Left renal cortex interstitium (tissue), 4 donors: ENCODE measurements around the gene PSAT1. TPM values are rescaled to one million over a fixed set of nuclear protein-coding genes. Genes with fewer than 3 reads are reported as not detected.

Experiments
- DNase-seq, 4 donors: peaks; one replicate each; pipeline ENCODE4 v3.0.0-alpha.2; 2013; ENCODE audit warnings: low read depth in 4 of 4, low spot score in 2 of 4, missing footprints in 1 of 4
- polyA plus RNA-seq, 4 donors: library from polyadenylated mRNA; unstranded; fragments of 120-200 nt; gene quantifications; one replicate each; pipeline ENCODE4 v1.2.1, GENCODE V29; 2013; ENCODE audit not compliant: insufficient read length in 4 of 4

PSAT1 gene
- polyA plus RNA-seq, 4 donors = 62.5 to 76.1 (median 63.1) TPM

DNA sequence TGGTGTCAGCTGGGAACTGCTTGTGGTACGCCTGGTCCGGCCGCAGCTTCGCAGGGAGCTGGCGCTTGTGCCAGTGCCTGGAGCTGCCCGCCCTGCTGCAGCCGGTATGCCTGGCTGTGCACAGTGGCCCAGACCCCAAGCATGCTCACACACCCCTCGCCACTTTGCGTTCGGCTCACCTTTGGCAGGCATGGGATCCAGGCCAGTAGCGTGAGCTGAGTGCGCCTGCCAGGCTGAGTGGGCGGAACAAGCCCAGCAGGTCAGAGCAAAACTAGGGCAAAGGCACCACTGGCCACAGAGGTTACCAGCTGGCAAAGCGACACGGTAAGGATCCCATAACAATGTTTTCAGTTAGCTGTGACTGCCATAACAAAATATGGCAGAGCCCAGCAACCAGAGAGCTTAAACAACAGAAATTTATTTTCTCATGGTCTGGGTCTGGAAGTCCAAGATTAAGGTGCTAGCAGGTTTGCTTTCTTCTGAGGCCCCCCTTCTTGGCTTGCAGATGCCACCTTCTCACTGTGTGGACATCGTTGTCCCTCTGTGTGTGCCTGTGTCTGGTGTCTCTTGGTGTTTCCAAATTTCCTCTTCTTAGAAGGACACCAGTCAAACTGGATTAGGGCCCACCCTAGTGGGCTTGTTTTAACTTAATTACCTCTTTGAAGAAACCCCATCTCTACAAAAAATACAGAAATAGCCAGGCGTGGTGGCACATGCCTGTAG is 61.6 kb downstream of the PSAT1 start:
- DNase-seq = no peak

DNA sequence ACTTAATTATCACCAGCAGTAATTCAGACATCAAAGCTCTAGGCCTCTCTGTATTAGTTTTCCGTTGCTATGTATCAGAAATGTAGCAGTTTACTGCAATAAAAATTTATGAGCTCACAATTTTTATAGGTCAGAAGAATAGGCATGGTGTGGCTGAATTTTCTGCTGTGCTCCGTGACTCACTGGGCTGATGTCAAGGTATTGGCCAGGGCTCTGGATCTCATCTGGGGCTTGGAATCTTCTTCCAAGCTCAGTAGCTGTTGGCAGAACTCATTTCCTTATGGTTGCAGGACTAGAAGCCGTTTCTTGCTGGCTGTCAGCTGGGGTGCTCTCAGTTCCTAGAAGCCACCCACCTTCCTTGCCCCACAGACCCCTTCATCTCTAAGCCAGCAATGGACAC is 66.3 kb downstream of the PSAT1 start:
- no peak for DNase-seq

DNA sequence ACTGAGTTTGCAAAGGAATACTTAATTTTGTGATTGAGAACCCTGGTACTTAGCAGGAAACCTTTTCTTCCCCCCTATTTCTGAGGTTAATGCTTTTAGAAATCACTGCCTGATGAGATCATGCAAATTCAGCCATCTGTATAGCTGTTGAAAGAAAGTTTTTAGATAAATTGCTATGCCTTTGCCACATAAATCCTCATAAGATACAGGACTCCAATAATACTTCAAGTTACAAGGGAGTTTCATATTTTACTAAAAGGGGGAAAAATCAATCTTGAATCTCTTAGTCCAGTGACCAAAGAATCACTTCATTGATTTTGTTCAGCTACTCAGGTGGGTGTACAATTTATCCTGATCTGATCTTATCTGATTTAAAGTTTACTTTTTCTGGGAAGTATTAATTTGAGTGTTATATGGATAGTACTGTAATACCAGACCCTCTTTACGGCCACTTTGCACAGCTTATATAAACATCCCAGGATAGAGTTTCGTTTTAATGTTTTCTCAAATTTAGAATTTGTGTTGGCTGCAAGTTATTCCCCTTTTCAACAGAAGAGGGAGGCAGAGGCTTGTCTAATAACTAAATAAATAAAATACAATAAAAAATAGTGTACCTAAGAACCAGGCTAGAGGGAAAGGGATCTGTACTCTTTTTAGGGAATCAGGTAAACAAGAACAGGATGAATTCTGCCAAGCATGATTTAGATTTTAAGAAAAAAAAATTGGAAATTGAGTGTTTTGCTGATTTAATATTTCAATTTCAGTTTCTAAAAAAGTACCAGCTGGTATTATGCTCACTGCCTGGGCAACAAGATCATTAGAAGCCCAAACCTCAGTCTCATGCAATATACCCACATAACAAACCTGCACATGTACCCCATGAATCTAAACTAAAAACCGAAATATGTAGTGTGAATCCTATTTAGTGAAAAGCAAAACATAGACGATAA is 69.1 kb downstream of the PSAT1 start:
- DNase-seq = peak in 2 of 4 donors; percentile 16 to 20

DNA sequence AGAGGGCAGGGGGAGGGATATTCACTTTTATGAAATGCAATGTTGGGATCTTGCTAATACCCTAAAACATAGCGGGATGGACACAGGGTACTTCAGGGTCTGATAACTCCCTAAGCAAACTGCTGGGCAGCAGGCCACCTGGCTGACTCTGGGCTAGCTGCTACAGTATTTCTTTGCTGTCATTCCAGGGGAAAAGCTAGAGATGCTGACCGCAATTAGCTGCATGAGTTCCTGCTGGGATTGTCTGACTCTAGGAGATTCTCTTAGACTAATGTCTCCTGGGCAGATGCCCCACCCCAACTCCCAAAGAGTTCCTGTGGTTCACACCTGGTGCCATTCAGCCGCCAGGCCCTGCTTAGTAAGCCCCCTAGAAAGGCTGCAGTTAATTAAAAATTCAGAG is 69.9 kb downstream of the PSAT1 start:
- DNase-seq = no peak

DNA sequence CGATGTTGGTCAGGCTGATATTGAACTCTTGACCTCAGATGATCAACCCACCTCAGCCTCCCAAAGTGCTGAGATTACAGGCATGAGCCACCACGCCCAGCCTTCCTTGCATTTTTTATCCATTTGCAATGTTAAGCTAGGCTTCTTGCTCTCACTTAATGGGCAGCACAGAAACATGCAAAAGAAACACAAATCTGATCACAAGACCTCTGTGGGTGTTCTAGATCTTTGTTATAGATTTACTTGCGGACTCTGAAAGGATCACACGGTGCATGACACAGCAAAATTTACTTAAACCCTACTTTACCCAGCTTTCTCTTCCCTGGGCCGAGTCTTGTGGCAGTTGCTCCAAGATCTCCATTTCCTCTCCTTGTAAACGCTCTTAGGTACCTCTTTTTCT is 71.3 kb downstream of the PSAT1 start:
- DNase-seq = no peak

DNA sequence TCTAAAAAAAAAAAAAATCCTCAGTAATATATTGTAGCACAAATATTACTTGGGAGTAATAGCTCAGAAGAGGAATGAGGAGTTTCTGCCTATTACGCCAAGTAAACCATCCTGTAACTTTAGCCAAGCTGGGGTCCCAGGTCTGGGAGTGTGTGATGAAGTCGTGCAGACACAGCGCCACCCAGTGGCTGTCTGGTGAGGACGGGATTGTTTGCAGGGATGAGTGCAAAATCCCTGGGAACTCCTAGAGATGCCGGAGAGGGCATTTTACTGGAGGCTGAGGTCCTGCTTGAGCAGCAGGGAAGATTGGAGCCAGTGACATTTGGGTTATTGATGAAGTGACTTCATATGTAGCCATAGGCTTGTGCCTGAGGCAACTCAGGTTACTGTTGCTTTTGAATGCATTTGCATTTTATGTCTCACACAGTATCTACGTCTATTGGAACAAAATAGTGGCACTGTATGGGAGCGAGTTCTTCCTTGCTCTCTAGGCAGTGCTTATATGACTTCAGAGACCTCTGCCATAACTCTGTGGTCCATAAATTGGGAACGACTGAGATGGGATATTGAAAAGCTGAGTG is 72.8 kb downstream of the PSAT1 start:
- DNase-seq = peak; percentile 39 to 82 (median 54)

DNA sequence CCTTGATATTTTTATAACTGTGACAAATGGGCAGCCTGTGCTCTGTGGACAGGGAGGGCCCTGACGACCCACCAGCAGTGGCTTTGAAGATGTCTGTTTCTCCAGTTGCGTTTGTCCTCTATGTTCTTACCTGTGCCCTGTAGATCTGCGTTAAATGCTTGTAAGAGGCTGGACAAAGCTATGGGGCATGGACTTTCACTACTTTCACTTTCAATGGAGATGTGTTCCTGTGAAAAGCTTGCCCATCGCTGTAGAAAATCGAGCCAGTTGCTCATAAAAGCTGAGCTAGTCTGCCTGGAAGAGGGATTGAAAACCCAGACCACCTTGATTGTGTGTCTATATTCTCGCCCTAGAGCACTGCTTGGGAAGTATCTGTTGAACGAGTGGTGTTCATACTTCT is 74.1 kb downstream of the PSAT1 start:
- no peak for DNase-seq

DNA sequence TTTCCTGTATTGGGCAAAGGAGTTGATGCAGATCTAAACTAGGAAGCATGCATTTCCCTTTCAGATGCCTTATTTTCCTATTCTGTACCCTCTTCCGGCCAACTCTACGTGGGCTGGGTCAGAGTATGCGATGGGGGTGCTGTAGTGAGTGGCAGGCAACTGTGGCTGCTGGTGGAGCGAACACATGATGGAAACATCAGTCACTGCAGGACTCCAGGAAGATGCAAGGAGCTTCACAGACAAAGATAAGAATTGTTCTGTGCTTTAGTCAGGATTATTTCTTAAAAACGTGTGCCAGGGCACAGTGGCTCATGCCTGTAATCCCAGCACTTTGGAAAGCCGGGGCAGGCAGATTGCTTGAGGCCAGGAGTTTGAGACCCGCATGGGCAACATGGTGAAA is 75.1 kb downstream of the PSAT1 start:
- DNase-seq = no peak

Other genes starting within 250 kb of the PSAT1 start
- gene CEP78, start 61.0 kb upstream of the PSAT1 start, polyA plus RNA-seq = 10 to 100 TPM; 28.6 to 47.3 (median 34.8) TPM